ENCODE measurements around the gene RBM4. TPM values are rescaled to one million over a fixed set of nuclear protein-coding genes. Genes with fewer than 3 reads are reported as not detected.

The RBM4 gene
- total RNA-seq, 1 experiment from 2014 or later, result 272 TPM

DNA sequence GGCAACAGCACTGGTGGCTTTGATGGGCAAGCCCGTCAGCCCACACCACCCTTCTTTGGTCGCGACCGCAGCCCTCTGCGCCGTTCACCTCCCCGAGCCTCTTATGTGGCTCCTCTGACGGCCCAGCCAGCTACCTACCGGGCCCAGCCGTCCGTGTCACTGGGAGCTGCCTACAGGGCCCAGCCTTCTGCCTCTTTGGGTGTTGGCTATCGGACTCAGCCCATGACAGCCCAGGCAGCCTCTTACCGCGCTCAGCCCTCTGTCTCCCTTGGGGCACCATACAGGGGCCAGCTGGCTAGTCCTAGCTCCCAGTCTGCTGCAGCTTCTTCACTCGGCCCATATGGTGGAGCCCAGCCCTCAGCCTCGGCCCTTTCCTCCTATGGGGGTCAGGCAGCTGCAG is 14.1 kb upstream of the RBM4 start:
- Histone ChIP-seq H2BK120ac (ENCODE audit: low read depth, low read length, poor library complexity, severe bottlenecking) (no peak overlapping the region), H3K9ac (ENCODE audit: extremely low read depth, insufficient read length, low read length) (no peak overlapping the region), H3T11ph (ENCODE audit: low read length) (no peak overlapping the region), H3K56ac (ENCODE audit: insufficient read length, low read depth, low read length) (no peak overlapping the region), H3K18ac (ENCODE audit: insufficient read length, low read depth, low read length) (no peak overlapping the region), H3K23ac (ENCODE audit: insufficient read length, low read depth, low read length) (no peak overlapping the region), H3K27ac (ENCODE audit: insufficient read length, low read depth, low read length) (no peak overlapping the region), H3K4me1 (ENCODE audit: insufficient read depth, low read length) (no peaks in the 10 kb centered on the region; the same call in 1 of the 2 replicates), H2AFZ (ENCODE audit: low read length) (no peak overlapping the region), H4K20me1 (ENCODE audit: control insufficient read depth, insufficient read depth, insufficient read length) (peaks cover 4% of the 10 kb centered on the region), H3K79me1 (ENCODE audit: insufficient read depth, low read depth, low read length, poor library complexity, severe bottlenecking) (peaks cover 12% of the 10 kb centered on the region), H3K27me3 (ENCODE audit: insufficient read depth, low read length) (no peaks in the 10 kb centered on the region), H3K4ac (ENCODE audit: low read depth, low read length) (no peak overlapping the region), H2BK20ac (ENCODE audit: low read depth, low read length, poor library complexity, severe bottlenecking) (no peak overlapping the region), H4K91ac (ENCODE audit: insufficient read length, low read depth, low read length) (no peak overlapping the region), H3K14ac (ENCODE audit: insufficient read depth, low read length) (no peak overlapping the region; the same call in 1 of the 2 replicates), H3K4me2 (ENCODE audit: insufficient read depth, insufficient read length, low read length) (no peak overlapping the region), H4K8ac (replicated peaks; ENCODE audit: insufficient read length, low read depth, low read length) (no peak overlapping the region), H3K79me2 (ENCODE audit: insufficient read depth, low read length) (peaks cover 74% of the 10 kb centered on the region; the same call in 1 of the 2 replicates), H2BK12ac (ENCODE audit: insufficient read length, low read depth, low read length) (no peak overlapping the region), H3K23me2 (ENCODE audit: insufficient read length, low read depth, low read length, poor library complexity, severe bottlenecking) (no peaks in the 10 kb centered on the region), H2AK5ac (ENCODE audit: insufficient read length, low read length) (no peak overlapping the region), H3K9me3 (ENCODE audit: control insufficient read depth, low read depth, low read length) (no peaks in the 10 kb centered on the region), H2BK15ac (ENCODE audit: low read depth, low read length) (no peak overlapping the region), H2BK5ac (ENCODE audit: insufficient read length, low read length) (no peak overlapping the region), H4K5ac (ENCODE audit: insufficient read length, low read depth, low read length) (no peak overlapping the region)
- peaks cover 18 to 22% of the 10 kb centered on the region in 2 experiments for H3K4me1 Mint-ChIP-seq
- TF ChIP-seq, protein P1, sequence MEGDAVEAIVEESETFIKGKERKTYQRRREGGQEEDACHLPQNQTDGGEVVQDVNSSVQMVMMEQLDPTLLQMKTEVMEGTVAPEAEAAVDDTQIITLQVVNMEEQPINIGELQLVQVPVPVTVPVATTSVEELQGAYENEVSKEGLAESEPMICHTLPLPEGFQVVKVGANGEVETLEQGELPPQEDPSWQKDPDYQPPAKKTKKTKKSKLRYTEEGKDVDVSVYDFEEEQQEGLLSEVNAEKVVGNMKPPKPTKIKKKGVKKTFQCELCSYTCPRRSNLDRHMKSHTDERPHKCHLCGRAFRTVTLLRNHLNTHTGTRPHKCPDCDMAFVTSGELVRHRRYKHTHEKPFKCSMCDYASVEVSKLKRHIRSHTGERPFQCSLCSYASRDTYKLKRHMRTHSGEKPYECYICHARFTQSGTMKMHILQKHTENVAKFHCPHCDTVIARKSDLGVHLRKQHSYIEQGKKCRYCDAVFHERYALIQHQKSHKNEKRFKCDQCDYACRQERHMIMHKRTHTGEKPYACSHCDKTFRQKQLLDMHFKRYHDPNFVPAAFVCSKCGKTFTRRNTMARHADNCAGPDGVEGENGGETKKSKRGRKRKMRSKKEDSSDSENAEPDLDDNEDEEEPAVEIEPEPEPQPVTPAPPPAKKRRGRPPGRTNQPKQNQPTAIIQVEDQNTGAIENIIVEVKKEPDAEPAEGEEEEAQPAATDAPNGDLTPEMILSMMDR (conservative IDR thresholded peaks at IDR 0.05), result no peak
- H3K36me3 Mint-ChIP-seq (ENCODE audit: insufficient read depth in 1 of 3, low read depth in 3 of 3), result peaks cover 63 to 94% (median 87%) of the 10 kb centered on the region in 3 experiments
- no peak overlapping the region for H3K27ac Mint-ChIP-seq
- no peaks in the 10 kb centered on the region; a peak in 1 of 5 replicates for H3K9me3 Mint-ChIP-seq
- no peak for DNase-seq
- WGBS (ENCODE audit: extremely low coverage, insufficient read length, low lambda C conversion rate), result no CpG with 5 or more reads among the region's 16 CpGs
- H3K27me3 Mint-ChIP-seq (ENCODE audit: low read depth), result no peaks in the 10 kb centered on the region
- no peak overlapping the region for H3K4me3 Mint-ChIP-seq
